Mesendoderm (in vitro differentiated cells): ENCODE measurements around the gene GRIK4.

Source experiments
- DNase-seq: peaks from one replicate; pipeline ENCODE4 v3.0.0; 2013
- H2AK5ac ChIP-seq: 2 replicates; pipeline ENCODE4 v1.6.1; 2013; ENCODE audit warnings: low read length, inconsistent platforms
- H2BK120ac ChIP-seq: 2 replicates; pipeline ENCODE4 v1.6.1; 2013; ENCODE audit warnings: low read depth, mild to moderate bottlenecking, low read length, moderate library complexity, mixed read lengths
- H2BK15ac ChIP-seq: replicated peaks from 2 replicates; pipeline ENCODE4 v1.6.1; 2013; ENCODE audit warnings: low read depth, mild to moderate bottlenecking, moderate library complexity
- H2BK5ac ChIP-seq: 2 replicates; pipeline ENCODE4 v1.6.1; 2013; ENCODE audit warnings: low read length, inconsistent platforms
- H3K18ac ChIP-seq: 2 replicates; pipeline ENCODE4 v1.6.1; 2013; ENCODE audit warnings: mild to moderate bottlenecking, low read length, mixed read lengths
- H3K23ac ChIP-seq: one replicate; pipeline ENCODE4 v1.6.1; 2013; ENCODE audit warnings: low read length
- H3K27ac ChIP-seq: 2 replicates; pipeline ENCODE4 v1.5.1; 2013; ENCODE audit warnings: low read depth, mild to moderate bottlenecking, inconsistent platforms, low read length, moderate library complexity
- H3K27me3 ChIP-seq: 2 replicates; pipeline ENCODE4 v1.6.1; 2013; ENCODE audit warnings: low read length, control low read depth, mild to moderate bottlenecking, inconsistent platforms; ENCODE audit not compliant: insufficient read depth, poor library complexity
- H3K36me3 ChIP-seq: 2 replicates; pipeline ENCODE4 v1.6.1; 2013; ENCODE audit warnings: low read length, inconsistent platforms; ENCODE audit not compliant: control insufficient read depth, insufficient read depth
- H3K4ac ChIP-seq: one replicate; pipeline ENCODE4 v1.6.1; 2013; ENCODE audit warnings: low read depth, mild to moderate bottlenecking, low read length, moderate library complexity
- H3K4me1 ChIP-seq: 2 replicates; pipeline ENCODE4 v1.6.1; 2013; ENCODE audit warnings: low read depth, low read length, inconsistent platforms; ENCODE audit not compliant: control insufficient read depth
- H3K4me2 ChIP-seq: 2 replicates; pipeline ENCODE4 v1.6.1; 2013; ENCODE audit warnings: low read length
- H3K4me3 ChIP-seq: 2 replicates; pipeline ENCODE4 v1.5.1; 2013; ENCODE audit warnings: mild to moderate bottlenecking, low read length
- H3K56ac ChIP-seq: one replicate; pipeline ENCODE4 v1.6.1; 2013; ENCODE audit warnings: low read length
- H3K79me1 ChIP-seq: 2 replicates; pipeline ENCODE4 v1.6.1; 2013; ENCODE audit warnings: low read length, inconsistent platforms
- H3K79me2 ChIP-seq: 2 replicates; pipeline ENCODE4 v1.6.1; 2013; ENCODE audit warnings: mild to moderate bottlenecking, low read length; ENCODE audit not compliant: control insufficient read depth, insufficient read depth
- H3K9ac ChIP-seq: 2 replicates; pipeline ENCODE4 v1.6.1; 2013; ENCODE audit warnings: low read length, inconsistent platforms
- H4K5ac ChIP-seq: one replicate; pipeline ENCODE4 v1.6.1; 2013; ENCODE audit warnings: low read length
- H4K8ac ChIP-seq: one replicate; pipeline ENCODE4 v1.6.1; 2013; ENCODE audit warnings: low read depth, mild to moderate bottlenecking, control low read depth, low read length, moderate library complexity
- WGBS: extraction: QIAGEN DNeasy Blood & Tissue Kit; methylation state at CpG from one replicate; pipeline ENCODE4 v1.1.7; 2013; ENCODE audit warnings: low lambda C conversion rate, missing lambda C conversion rate; ENCODE audit not compliant: insufficient coverage; ENCODE audit errors: extremely low coverage; 5-methylcytosine and 5-hydroxymethylcytosine counted together

GRIK4 gene

DNA sequence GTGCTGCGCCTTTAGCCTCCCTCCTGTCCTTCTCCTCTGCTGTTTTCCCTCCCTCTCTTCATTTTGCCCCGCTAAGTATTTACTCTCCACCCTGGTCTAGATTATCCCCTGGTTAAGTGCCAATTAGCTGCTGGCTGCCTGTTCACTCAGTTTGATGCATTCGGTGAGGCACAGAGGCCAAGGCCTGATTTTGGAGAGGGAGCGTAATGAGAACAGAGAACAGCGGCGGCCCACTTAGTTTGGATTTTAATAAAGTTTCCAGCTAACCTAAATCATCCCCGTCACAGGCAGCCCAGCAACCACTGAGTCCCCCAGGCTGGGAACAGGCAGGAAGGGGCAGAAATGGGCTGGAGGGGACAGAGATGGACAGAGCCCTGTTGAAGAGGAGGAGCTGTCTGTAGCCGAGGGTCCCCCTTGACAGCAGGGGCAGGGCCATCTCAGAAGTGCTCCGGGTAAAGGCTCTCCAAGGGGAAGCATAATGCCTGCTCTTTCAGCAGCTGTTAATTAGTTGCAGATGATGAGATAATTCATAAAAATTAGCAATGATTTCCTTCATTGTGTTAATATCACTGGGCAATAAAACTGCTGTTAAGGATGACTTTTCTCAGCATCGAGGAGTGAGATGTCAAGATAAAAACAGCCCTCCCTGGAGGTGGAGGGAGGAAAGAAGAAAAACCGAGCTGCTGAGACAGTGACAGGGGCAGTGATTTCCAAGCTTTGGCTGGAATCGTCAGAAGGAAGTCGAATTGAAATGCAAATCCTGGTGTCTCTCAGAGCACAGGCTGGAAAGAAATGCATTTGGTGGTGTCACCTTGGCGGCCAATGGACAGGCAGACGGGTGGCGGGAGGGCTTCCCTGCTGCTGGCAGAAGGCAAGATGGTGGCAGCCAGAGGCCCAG lies 170.1 kb downstream of the GRIK4 start:
- Histone ChIP-seq H3K23ac (no peak overlapping the region), H2BK120ac (no peak overlapping the region), H4K5ac (no peak overlapping the region), H2BK5ac (no peak overlapping the region), H2BK15ac (no peak overlapping the region), H3K18ac (no peak overlapping the region), H3K79me1 (no peaks in the 10 kb centered on the region), H3K27ac (no peak overlapping the region), H3K4ac (no peak overlapping the region), H3K27me3 (no peaks in the 10 kb centered on the region), H3K36me3 (no peaks in the 10 kb centered on the region), H3K4me1 (no peaks in the 10 kb centered on the region), H2AK5ac (no peak overlapping the region), H4K8ac (no peak overlapping the region), H3K4me3 (no peak overlapping the region), H3K79me2 (no peaks in the 10 kb centered on the region), H3K4me2 (no peak overlapping the region), H3K9ac (no peak overlapping the region), H3K56ac (no peak overlapping the region)
- DNase-seq, result peak; percentile 69
- WGBS, result no CpG with 5 or more reads among the region's 16 CpGs

DNA sequence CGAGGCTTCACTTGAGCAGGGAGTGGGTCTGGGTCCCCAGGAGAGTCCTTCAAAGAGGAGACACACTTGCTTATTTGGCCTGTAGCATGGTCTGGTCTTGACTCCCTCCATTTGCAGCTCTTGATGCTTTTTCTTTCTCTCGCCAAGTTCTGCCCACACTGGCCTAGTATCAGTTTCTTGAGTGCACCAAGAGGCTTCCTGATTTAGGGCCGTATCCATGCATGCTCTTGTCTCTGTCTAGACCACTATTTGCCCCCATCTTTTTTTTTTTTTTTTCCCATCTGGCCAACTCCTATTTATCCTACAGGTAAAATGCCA lies 170.7 kb downstream of the GRIK4 start:
- H3K23ac ChIP-seq, result no peak overlapping the region
- no peak overlapping the region for H2AK5ac ChIP-seq
- H4K8ac ChIP-seq, result no peak overlapping the region
- H3K79me1 ChIP-seq, result no peaks in the 10 kb centered on the region
- no peak overlapping the region for H4K5ac ChIP-seq
- H3K4me2 ChIP-seq, result no peak overlapping the region
- no peak overlapping the region for H3K4me3 ChIP-seq
- no peak overlapping the region for H2BK120ac ChIP-seq
- no peak overlapping the region for H3K4ac ChIP-seq
- no CpG with 5 or more reads among the region's 3 CpGs for WGBS
- DNase-seq, result no peak
- H3K27ac ChIP-seq, result no peak overlapping the region
- no peak overlapping the region for H3K56ac ChIP-seq
- H3K9ac ChIP-seq, result no peak overlapping the region
- H3K18ac ChIP-seq, result no peak overlapping the region
- H3K4me1 ChIP-seq, result no peaks in the 10 kb centered on the region
- H3K27me3 ChIP-seq, result no peaks in the 10 kb centered on the region
- H2BK5ac ChIP-seq, result no peak overlapping the region
- H3K79me2 ChIP-seq, result no peaks in the 10 kb centered on the region
- no peak overlapping the region for H2BK15ac ChIP-seq
- no peaks in the 10 kb centered on the region for H3K36me3 ChIP-seq

DNA sequence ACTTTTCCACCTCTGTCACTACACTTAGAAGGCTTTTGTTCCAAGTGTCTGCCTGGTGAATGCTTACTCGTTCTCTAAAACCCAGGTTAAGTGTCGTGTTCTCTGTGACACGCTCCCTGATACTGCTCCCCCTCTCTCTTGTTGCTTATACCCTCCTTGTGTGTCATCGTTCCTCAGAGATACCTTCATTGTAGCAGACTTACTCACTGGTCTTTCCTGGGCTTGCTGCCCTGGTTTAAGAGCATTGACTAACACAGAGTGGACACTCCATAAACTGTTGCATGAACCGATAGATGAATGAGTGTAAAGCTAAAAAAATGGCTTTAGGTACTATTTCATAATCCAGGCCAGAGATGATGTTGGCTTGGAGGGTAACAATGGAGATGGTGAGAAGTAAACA lies 171.3 kb downstream of the GRIK4 start:
- Histone ChIP-seq H2BK5ac (no peak overlapping the region), H4K5ac (no peak overlapping the region), H3K27me3 (no peaks in the 10 kb centered on the region), H2BK15ac (no peak overlapping the region), H4K8ac (no peak overlapping the region), H3K23ac (no peak overlapping the region), H3K79me1 (no peaks in the 10 kb centered on the region), H3K56ac (no peak overlapping the region), H3K79me2 (no peaks in the 10 kb centered on the region), H3K4ac (no peak overlapping the region), H3K9ac (no peak overlapping the region), H3K4me2 (no peak overlapping the region), H3K36me3 (no peaks in the 10 kb centered on the region), H2BK120ac (no peak overlapping the region), H3K4me1 (no peaks in the 10 kb centered on the region), H3K18ac (no peak overlapping the region), H2AK5ac (no peak overlapping the region), H3K27ac (no peak overlapping the region), H3K4me3 (no peak overlapping the region)
- no CpG with 5 or more reads among the region's 5 CpGs for WGBS
- no peak for DNase-seq

DNA sequence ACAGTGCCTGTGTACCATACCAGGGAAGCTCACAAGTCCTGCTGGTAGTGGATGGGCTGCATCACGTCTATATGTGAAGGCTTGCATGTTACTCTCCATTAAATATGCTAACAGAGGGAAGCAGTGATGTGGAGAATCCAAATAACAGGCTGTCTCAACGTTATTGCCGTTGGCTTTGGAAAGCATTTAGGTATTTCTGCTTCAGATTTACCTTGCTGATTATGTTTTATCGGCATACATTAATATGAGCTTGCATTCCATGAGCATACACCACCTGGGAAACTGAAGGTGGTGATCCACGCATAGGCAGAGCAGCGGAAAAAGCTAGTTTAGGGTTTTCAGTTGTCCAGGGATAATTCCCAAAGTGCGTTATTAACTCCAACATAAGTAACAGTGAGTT lies 175.0 kb downstream of the GRIK4 start:
- no peak for DNase-seq
- no CpG with 5 or more reads among the region's 7 CpGs for WGBS
- H3K27me3 ChIP-seq, result no peaks in the 10 kb centered on the region

DNA sequence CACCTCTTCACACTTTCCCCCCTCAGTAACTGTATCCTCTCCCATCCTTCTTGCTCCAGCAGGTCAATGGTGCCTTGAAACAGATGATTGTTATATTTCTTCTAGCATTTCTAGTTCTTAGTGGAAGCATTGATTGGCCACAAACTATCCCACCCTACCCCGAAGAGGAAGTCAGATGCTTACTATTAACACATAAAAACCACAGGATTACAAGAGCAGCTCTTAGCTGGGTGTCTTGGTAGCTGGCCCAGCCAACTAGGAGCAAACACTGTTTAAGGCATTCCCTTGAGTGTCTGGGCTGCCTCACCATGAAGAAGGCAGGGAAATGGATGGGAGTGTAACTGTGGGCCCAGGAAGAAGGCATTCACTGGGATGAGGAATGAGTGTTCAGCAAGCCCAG lies 176.6 kb downstream of the GRIK4 start:
- H2BK120ac ChIP-seq, result no peak overlapping the region
- H3K79me2 ChIP-seq, result no peaks in the 10 kb centered on the region
- H3K23ac ChIP-seq, result no peak overlapping the region
- H3K4me3 ChIP-seq, result no peak overlapping the region
- H3K18ac ChIP-seq, result no peak overlapping the region
- no peak overlapping the region for H3K56ac ChIP-seq
- no peaks in the 10 kb centered on the region for H3K36me3 ChIP-seq
- no peak for DNase-seq
- no peaks in the 10 kb centered on the region for H3K27me3 ChIP-seq
- no peak overlapping the region for H3K27ac ChIP-seq
- no peak overlapping the region for H2BK15ac ChIP-seq
- no peak overlapping the region for H3K9ac ChIP-seq
- no CpG with 5 or more reads among the region's 1 CpG for WGBS
- H2AK5ac ChIP-seq, result no peak overlapping the region
- no peaks in the 10 kb centered on the region for H3K4me1 ChIP-seq
- no peak overlapping the region for H3K4ac ChIP-seq
- H3K79me1 ChIP-seq, result no peaks in the 10 kb centered on the region
- no peak overlapping the region for H2BK5ac ChIP-seq
- no peak overlapping the region for H4K8ac ChIP-seq
- no peak overlapping the region for H3K4me2 ChIP-seq
- H4K5ac ChIP-seq, result no peak overlapping the region

More for the DNA sequence above, 175.0 kb downstream of the GRIK4 start:
- Histone ChIP-seq H3K56ac (no peak overlapping the region), H3K4me3 (no peak overlapping the region), H3K4me1 (no peaks in the 10 kb centered on the region), H3K4ac (no peak overlapping the region), H4K5ac (no peak overlapping the region), H3K23ac (no peak overlapping the region), H3K4me2 (no peak overlapping the region), H3K18ac (no peak overlapping the region), H3K36me3 (no peaks in the 10 kb centered on the region), H2BK5ac (no peak overlapping the region), H4K8ac (no peak overlapping the region), H2AK5ac (no peak overlapping the region), H2BK15ac (no peak overlapping the region), H3K9ac (no peak overlapping the region), H3K27ac (no peak overlapping the region), H3K79me2 (no peaks in the 10 kb centered on the region), H3K79me1 (no peaks in the 10 kb centered on the region), H2BK120ac (no peak overlapping the region)
